ENCODE results near the gene TTI1. TPM values are rescaled to one million over a fixed set of nuclear protein-coding genes. Genes with fewer than 3 reads are reported as not detected.

The TTI1 gene
- total RNA-seq, 1 experiment from 2014 or later, result 26.9 TPM

- CTCF ChIA-PET, result no interaction called here
- no peaks in the 10 kb centered on the region for H3K4me1 ChIP-seq (ENCODE audit: control insufficient read depth in 1 of 2, insufficient read depth in 2 of 2, low read length in 2 of 2)
- H3K4me2 ChIP-seq (ENCODE audit: low read length), result no peak overlapping the region
- H2AFZ ChIP-seq (ENCODE audit: low read depth, low read length, poor library complexity, severe bottlenecking), result no peak overlapping the region
- TF ChIP-seq POLR2A (IDR thresholded peaks at IDR 0.05; ENCODE audit: borderline replicate concordance, extremely low read depth, insufficient read depth, insufficient read length), result no peak
- TF ChIP-seq TCF7L2 (IDR thresholded peaks at IDR 0.05; ENCODE audit: borderline replicate concordance, extremely low read depth, insufficient read depth, insufficient read length), result no peak
- TF ChIP-seq ZNF274 (IDR thresholded peaks at IDR 0.05; ENCODE audit: low read depth, low read length), result no peak
- H3K4me3 ChIP-seq (replicated peaks in 1 of 2; ENCODE audit: low read depth in 1 of 2, low read length in 2 of 2), result no peak overlapping the region
- no peak for DNase-seq (ENCODE audit: low read depth, low spot score)
- BruUV-seq (replicated peaks), result no TSS peak
- no peaks in the 10 kb centered on the region for H3K9me2 ChIP-seq (ENCODE audit: insufficient read depth)
- RAD21 ChIA-PET (ENCODE audit: low non-redundant PET in 1 of 2, low total read pairs in 2 of 2, uncharacterized antibody in 2 of 2, unreplicated experiment in 2 of 2), result no interaction called here
- no peaks in the 10 kb centered on the region for H3K79me2 ChIP-seq (ENCODE audit: insufficient read depth, low read length)
- intact Hi-C loops (cut with micrococcal nuclease), result no loop called here
- peaks cover 44 to 48% of the 10 kb centered on the region in 2 experiments for H3K36me3 ChIP-seq (ENCODE audit: control insufficient read depth in 1 of 2, insufficient read depth in 2 of 2, low read length in 2 of 2)
- no peak overlapping the region for H3K27ac ChIP-seq (ENCODE audit: low read depth, low read length)
- no peaks in the 10 kb centered on the region for H3K27me3 ChIP-seq (ENCODE audit: insufficient read depth, low read length)
- no peaks in the 10 kb centered on the region for H3K9me3 ChIP-seq (ENCODE audit: control insufficient read depth in 1 of 2, insufficient read depth in 1 of 2, low read depth in 1 of 2, low read length in 2 of 2)
- POLR2A ChIA-PET, result no interaction called here
- H4K20me1 ChIP-seq (ENCODE audit: insufficient read depth), result no peaks in the 10 kb centered on the region
- ATAC-seq, result no peak
- H3K9ac ChIP-seq (ENCODE audit: low read length), result no peak overlapping the region
These were observed 34.6 kb upstream of the TTI1 start for GRCh38 chr20:38067717-38068365.

DNA sequence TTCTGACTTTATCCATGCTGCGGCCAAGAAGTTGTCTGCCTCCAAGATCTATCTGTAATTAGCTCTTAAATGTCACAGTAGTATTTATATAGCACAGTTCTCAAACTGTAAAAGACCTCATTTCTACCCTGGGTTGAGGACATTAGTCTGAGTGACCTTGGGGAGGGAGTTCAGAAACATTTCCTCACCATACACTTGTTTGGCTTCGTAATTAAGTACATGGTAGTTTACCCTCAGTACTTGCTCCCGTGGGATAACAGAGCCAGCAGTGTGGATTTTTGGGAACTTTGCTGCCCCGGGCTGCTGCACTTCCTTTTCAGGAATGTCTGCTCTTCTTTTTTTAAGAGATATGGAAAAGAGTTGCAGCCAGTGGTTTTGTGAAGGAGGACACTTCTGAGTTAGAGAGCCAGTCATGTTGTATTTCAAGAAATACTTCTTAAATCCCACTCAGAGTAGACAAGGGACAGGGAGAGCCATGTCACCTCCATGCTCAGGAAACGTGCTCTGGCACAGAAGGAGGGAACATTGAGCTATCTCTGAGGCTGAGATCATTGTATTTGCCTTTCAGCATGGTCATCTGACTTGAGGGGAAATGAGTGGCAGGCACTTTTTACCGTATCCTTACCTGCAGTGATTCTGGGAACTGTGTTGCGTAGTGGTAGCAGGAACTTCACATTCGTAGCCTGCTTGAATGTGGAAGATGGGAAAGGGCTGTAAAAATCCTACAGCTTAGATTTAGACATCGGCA, 33.9 kb upstream of the TTI1 start:
- BruUV-seq (replicated peaks), result no TSS peak
- intact Hi-C loops (cut with micrococcal nuclease), result no loop called here
- CTCF ChIA-PET, result no interaction called here

More for the DNA sequence above, 33.9 kb upstream of the TTI1 start:
- no peak for ATAC-seq
- DNase-seq (ENCODE audit: low read depth, low spot score), result no peak
- Histone ChIP-seq H3K9me2 (ENCODE audit: insufficient read depth) (no peaks in the 10 kb centered on the region), H3K4me3 (replicated peaks in 1 of 2; ENCODE audit: low read depth in 1 of 2, low read length in 2 of 2) (no peak overlapping the region), H3K27ac (ENCODE audit: low read depth, low read length) (no peak overlapping the region), H3K9me3 (ENCODE audit: control insufficient read depth in 1 of 2, insufficient read depth in 1 of 2, low read depth in 1 of 2, low read length in 2 of 2) (no peaks in the 10 kb centered on the region), H2AFZ (ENCODE audit: low read depth, low read length, poor library complexity, severe bottlenecking) (no peak overlapping the region), H3K4me1 (ENCODE audit: control insufficient read depth in 1 of 2, insufficient read depth in 2 of 2, low read length in 2 of 2) (no peaks in the 10 kb centered on the region), H4K20me1 (ENCODE audit: insufficient read depth) (no peaks in the 10 kb centered on the region), H3K9ac (ENCODE audit: low read length) (no peak overlapping the region), H3K36me3 (ENCODE audit: control insufficient read depth in 1 of 2, insufficient read depth in 2 of 2, low read length in 2 of 2) (peaks cover 48% of the 10 kb centered on the region in 2 experiments), H3K4me2 (ENCODE audit: low read length) (no peak overlapping the region), H3K27me3 (ENCODE audit: insufficient read depth, low read length) (no peaks in the 10 kb centered on the region), H3K79me2 (ENCODE audit: insufficient read depth, low read length) (no peaks in the 10 kb centered on the region)
- POLR2A ChIA-PET, result no interaction called here
- TF ChIP-seq FOSL1 (IDR thresholded peaks at IDR 0.05; ENCODE audit: low read depth) (no peak), SP1 (IDR thresholded peaks at IDR 0.05; ENCODE audit: low read depth) (no peak), ELF1 (IDR thresholded peaks at IDR 0.05; ENCODE audit: borderline replicate concordance, low read depth) (no peak)
- RAD21 ChIA-PET (ENCODE audit: low non-redundant PET in 1 of 2, low total read pairs in 2 of 2, uncharacterized antibody in 2 of 2, unreplicated experiment in 2 of 2), result no interaction called here
